Measurements from ENCODE around the gene EIF2AK2.

The EIF2AK2 gene

DNA sequence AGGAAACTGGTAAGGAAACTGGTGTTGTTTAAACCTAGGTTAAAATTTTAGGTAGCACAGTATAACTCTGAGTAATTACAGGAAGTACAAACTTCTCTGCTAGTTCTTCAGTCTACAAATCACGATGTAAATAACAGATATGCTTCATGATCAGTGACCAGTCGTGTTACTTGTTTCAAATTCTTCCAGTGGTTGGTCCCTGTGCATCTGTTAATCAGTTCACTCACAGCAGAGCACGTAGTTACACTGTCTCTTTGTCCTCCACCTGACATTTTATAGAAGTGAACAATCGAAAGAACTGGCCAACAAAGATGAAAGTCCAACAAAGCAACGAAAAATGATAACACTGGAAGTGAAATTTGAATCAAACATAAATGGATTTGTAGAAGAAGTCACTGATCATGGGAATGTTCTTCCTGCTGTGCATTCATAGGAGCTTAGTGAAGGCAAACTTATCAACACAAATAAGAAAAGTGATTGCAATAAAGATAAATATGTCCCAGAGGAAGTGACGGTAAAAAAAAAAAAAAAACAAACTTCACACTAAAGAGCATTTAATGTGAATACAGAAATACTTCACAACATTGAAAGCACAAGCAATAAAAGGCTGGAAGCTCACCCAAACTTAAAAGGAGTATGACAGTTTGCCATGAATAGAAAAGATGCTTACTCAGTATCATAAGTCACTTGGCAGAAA, 7.0 kb downstream of the EIF2AK2 start:
- H3K27me3 ChIP-seq (ENCODE audit: insufficient read depth, low read length, poor library complexity), result no peaks in the 10 kb centered on the region
- no peak overlapping the region for H3K9ac ChIP-seq (ENCODE audit: low read depth, low read length)
- TF ChIP-seq, protein P1, sequence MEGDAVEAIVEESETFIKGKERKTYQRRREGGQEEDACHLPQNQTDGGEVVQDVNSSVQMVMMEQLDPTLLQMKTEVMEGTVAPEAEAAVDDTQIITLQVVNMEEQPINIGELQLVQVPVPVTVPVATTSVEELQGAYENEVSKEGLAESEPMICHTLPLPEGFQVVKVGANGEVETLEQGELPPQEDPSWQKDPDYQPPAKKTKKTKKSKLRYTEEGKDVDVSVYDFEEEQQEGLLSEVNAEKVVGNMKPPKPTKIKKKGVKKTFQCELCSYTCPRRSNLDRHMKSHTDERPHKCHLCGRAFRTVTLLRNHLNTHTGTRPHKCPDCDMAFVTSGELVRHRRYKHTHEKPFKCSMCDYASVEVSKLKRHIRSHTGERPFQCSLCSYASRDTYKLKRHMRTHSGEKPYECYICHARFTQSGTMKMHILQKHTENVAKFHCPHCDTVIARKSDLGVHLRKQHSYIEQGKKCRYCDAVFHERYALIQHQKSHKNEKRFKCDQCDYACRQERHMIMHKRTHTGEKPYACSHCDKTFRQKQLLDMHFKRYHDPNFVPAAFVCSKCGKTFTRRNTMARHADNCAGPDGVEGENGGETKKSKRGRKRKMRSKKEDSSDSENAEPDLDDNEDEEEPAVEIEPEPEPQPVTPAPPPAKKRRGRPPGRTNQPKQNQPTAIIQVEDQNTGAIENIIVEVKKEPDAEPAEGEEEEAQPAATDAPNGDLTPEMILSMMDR (IDR thresholded peaks at IDR 0.05; ENCODE audit: borderline replicate concordance, extremely low read depth, low read length, poor library complexity, severe bottlenecking), result no peak
- no peak for TF ChIP-seq EZH2 (IDR thresholded peaks at IDR 0.05; ENCODE audit: borderline replicate concordance, low read depth, low read length, severe bottlenecking)
- H3K27ac ChIP-seq (ENCODE audit: low read length), result no peak overlapping the region
- no peak overlapping the region for H2AFZ ChIP-seq (ENCODE audit: low read depth, low read length)
- H3K79me2 ChIP-seq (ENCODE audit: insufficient read depth, low read length), result peaks cover 70% of the 10 kb centered on the region
- H3K36me3 ChIP-seq (ENCODE audit: insufficient read depth, low read length), result peaks cover 64% of the 10 kb centered on the region
- no peak overlapping the region for H3K4me3 ChIP-seq (ENCODE audit: low read depth in 1 of 2, low read length in 2 of 2)
- no peak for DNase-seq
- no peak overlapping the region for H3K4me2 ChIP-seq (ENCODE audit: insufficient read depth, low read length)
- peaks cover 36% of the 10 kb centered on the region; the same call in 1 of the 2 replicates for H4K20me1 ChIP-seq (ENCODE audit: insufficient read depth, low read length)
- no peak for ATAC-seq (ENCODE audit: insufficient read depth, low read depth)
- no peaks in the 10 kb centered on the region for H3K9me3 ChIP-seq (ENCODE audit: insufficient read depth, low read length, severe bottlenecking)
- peaks cover 31% of the 10 kb centered on the region for H3K4me1 ChIP-seq (ENCODE audit: insufficient read depth, low read length)

DNA sequence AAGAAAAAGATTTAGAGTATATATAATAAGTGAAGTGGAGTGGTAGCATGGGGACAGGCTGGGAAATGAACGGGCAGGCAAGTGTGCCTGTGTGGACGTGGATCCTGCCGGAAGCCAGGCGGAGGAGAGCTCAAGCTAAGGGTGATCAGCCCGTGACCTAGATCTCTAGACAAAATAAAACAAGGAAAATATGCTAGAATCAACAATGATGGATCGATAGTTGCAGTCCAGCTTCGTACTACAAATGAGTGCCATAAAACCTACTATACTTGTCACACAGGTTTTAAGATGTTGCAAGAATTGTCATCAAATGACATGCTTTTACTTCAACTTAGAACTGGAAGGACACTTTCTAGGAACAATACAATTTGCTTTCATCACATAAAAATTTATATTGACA, 8.5 kb downstream of the EIF2AK2 start:
- Histone ChIP-seq H4K20me1 (ENCODE audit: insufficient read depth, low read length) (peaks cover 31% of the 10 kb centered on the region; the same call in 1 of the 2 replicates), H3K9ac (ENCODE audit: low read depth, low read length) (no peak overlapping the region), H3K79me2 (ENCODE audit: insufficient read depth, low read length) (peaks cover 60% of the 10 kb centered on the region), H3K4me3 (ENCODE audit: low read depth in 1 of 2, low read length in 2 of 2) (no peak overlapping the region), H3K4me1 (ENCODE audit: insufficient read depth, low read length) (peaks cover 20% of the 10 kb centered on the region; the same call in 1 of the 2 replicates), H3K9me3 (ENCODE audit: insufficient read depth, low read length, severe bottlenecking) (no peaks in the 10 kb centered on the region), H3K4me2 (ENCODE audit: insufficient read depth, low read length) (no peak overlapping the region), H3K27ac (ENCODE audit: low read length) (no peak overlapping the region), H3K27me3 (ENCODE audit: insufficient read depth, low read length, poor library complexity) (no peaks in the 10 kb centered on the region), H3K36me3 (ENCODE audit: insufficient read depth, low read length) (peaks cover 72% of the 10 kb centered on the region), H2AFZ (ENCODE audit: low read depth, low read length) (no peak overlapping the region)
- ATAC-seq (ENCODE audit: insufficient read depth, low read depth), result no peak
- DNase-seq, result no peak
- TF ChIP-seq EZH2 (IDR thresholded peaks at IDR 0.05; ENCODE audit: borderline replicate concordance, low read depth, low read length, severe bottlenecking), result no peak
- TF ChIP-seq, protein P1 (IDR thresholded peaks at IDR 0.05; ENCODE audit: borderline replicate concordance, extremely low read depth, low read length, poor library complexity, severe bottlenecking), result no peak

DNA sequence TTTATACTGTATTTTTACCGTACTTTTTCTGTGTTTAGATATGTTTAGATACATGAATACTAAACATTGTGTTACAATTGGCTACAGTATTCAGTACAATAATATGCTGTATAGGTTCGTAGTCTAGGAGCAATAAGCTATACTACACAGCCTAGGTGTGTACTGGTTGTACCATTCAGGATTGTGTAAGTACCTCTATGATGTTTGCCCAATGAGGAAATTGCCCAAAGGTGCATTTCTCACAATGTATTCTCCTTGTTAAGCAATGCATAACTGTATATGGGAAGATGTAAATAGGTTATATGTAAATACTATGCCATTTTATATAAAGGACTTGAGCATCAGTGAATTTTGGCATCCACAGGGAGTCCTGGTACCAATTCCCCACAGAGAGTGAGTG, 10.7 kb downstream of the EIF2AK2 start:
- ATAC-seq (ENCODE audit: insufficient read depth, low read depth) (no peak), DNase-seq (no peak)
- Histone ChIP-seq H4K20me1 (ENCODE audit: insufficient read depth, low read length) (peaks cover 18% of the 10 kb centered on the region; the same call in 1 of the 2 replicates), H3K9ac (ENCODE audit: low read depth, low read length) (no peak overlapping the region), H3K9me3 (ENCODE audit: insufficient read depth, low read length, severe bottlenecking) (no peaks in the 10 kb centered on the region), H3K79me2 (ENCODE audit: insufficient read depth, low read length) (peaks cover 37% of the 10 kb centered on the region), H3K4me3 (ENCODE audit: low read depth in 1 of 2, low read length in 2 of 2) (no peak overlapping the region), H2AFZ (ENCODE audit: low read depth, low read length) (no peak overlapping the region), H3K27ac (ENCODE audit: low read length) (no peak overlapping the region), H3K4me1 (ENCODE audit: insufficient read depth, low read length) (no peaks in the 10 kb centered on the region; the same call in 1 of the 2 replicates), H3K27me3 (ENCODE audit: insufficient read depth, low read length, poor library complexity) (no peaks in the 10 kb centered on the region), H3K4me2 (ENCODE audit: insufficient read depth, low read length) (no peak overlapping the region), H3K36me3 (ENCODE audit: insufficient read depth, low read length) (peaks cover 80% of the 10 kb centered on the region)
- TF ChIP-seq EZH2 (IDR thresholded peaks at IDR 0.05; ENCODE audit: borderline replicate concordance, low read depth, low read length, severe bottlenecking), result no peak

DNA sequence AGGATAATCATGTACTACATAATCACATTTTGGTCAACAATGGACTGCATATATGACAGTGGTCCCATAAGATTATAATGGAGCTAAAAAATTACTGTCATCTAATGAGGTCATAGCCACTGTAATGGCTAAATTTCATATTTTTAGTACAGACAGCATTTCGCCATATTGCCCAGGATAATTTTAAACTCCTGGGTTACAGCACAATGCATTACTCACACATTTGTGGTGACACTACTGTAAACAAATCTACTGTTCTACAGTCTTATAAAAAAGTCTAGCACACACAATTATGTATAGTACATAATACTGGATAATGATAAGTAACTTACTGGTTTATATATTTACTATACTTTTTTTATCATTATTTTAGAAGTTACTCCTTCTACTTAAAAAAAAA, 12.8 kb downstream of the EIF2AK2 start:
- ATAC-seq (ENCODE audit: insufficient read depth, low read depth), result no peak
- H3K27me3 ChIP-seq (ENCODE audit: insufficient read depth, low read length, poor library complexity), result no peaks in the 10 kb centered on the region

More for the DNA sequence above, 12.8 kb downstream of the EIF2AK2 start:
- Histone ChIP-seq H3K79me2 (ENCODE audit: insufficient read depth, low read length) (peaks cover 16% of the 10 kb centered on the region), H3K4me1 (ENCODE audit: insufficient read depth, low read length) (no peaks in the 10 kb centered on the region), H3K36me3 (ENCODE audit: insufficient read depth, low read length) (peaks cover 93% of the 10 kb centered on the region), H3K27ac (ENCODE audit: low read length) (no peak overlapping the region), H2AFZ (ENCODE audit: low read depth, low read length) (no peak overlapping the region), H3K9ac (ENCODE audit: low read depth, low read length) (no peak overlapping the region), H3K9me3 (ENCODE audit: insufficient read depth, low read length, severe bottlenecking) (no peaks in the 10 kb centered on the region), H3K4me3 (ENCODE audit: low read depth in 1 of 2, low read length in 2 of 2) (no peak overlapping the region), H3K4me2 (ENCODE audit: insufficient read depth, low read length) (no peak overlapping the region), H4K20me1 (ENCODE audit: insufficient read depth, low read length) (peaks cover 9% of the 10 kb centered on the region; the same call in 1 of the 2 replicates)
- TF ChIP-seq EZH2 (IDR thresholded peaks at IDR 0.05; ENCODE audit: borderline replicate concordance, low read depth, low read length, severe bottlenecking), result no peak
- TF ChIP-seq, protein P1 (IDR thresholded peaks at IDR 0.05; ENCODE audit: borderline replicate concordance, extremely low read depth, low read length, poor library complexity, severe bottlenecking), result no peak
- no peak for DNase-seq

Measured in DND-41 (cell line).